Kidney capillary endothelial cell (primary cell): Measurements from ENCODE around the gene DRC7.
"Not testable (repeated sequence)": the region's sequence is repeated elsewhere in the genome, so short reads cannot be mapped to it uniquely, and the experiment has no call there.

Experiments used
- DNase-seq: peaks from one replicate; pipeline ENCODE4 v3.0.0-alpha.2; 2018; ENCODE audit warnings: low spot score

The DRC7 gene

DNA sequence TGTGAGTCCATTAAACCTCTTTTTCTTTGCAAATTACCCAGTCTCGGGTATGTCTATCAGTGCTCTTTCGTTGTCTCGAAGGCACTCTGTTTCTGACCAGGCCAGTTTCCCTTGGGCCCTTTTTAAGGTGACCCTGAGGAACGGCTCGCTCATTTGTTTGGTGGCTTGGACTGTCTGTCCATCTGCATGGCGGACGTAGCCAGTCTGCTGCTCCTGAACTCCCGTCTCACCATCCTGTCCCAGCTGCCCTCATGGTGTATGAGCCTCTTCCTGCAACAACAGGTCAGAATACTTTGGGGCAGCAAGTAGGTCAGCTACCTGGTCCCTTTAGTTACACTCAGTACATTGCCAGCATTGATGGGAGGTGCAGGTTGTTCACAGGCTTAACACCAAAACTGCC is 19.0 kb downstream of the DRC7 start:
- DNase-seq: no peak

DNA sequence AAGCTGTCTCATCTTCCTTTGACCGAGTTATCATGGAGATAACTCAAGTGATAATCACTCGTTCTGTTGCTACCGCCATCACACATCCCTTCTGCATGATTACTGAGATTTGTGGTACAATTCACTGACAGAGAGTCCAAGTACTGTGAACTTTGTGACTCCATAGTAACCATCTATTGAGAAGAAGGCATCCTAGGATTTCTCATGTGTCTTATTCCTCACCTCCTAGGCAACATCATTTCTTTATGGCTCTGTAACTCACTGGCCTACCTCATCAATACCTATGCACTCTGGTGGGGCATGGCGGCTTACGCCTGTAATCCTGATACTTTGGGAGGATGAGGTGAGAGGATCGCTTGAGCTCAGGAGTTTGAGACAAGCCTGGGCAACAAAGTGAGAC is 19.4 kb downstream of the DRC7 start:
- DNase-seq: no peak

DNA sequence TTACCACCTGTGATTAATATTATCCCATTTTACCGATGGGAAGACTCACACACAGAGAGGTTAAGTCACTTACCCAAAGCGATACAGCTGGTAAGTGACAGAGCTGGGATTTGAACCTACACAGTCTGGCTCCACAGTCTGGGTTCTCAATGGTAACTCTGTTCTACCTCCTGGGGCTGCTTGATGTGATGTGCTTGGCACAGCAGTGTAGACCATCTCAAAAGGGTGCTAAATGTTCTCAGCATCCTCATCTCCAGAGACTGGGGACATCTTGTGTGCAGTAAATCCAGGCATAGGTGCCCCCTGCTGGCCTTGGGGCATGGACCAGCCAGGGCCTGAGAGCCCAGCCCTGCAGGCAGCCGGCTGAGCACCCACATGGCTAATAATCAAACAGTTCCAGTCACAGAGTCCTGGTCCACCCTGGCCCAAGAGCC is 25.6 kb downstream of the DRC7 start:
- DNase-seq: peak; percentile 62

DNA sequence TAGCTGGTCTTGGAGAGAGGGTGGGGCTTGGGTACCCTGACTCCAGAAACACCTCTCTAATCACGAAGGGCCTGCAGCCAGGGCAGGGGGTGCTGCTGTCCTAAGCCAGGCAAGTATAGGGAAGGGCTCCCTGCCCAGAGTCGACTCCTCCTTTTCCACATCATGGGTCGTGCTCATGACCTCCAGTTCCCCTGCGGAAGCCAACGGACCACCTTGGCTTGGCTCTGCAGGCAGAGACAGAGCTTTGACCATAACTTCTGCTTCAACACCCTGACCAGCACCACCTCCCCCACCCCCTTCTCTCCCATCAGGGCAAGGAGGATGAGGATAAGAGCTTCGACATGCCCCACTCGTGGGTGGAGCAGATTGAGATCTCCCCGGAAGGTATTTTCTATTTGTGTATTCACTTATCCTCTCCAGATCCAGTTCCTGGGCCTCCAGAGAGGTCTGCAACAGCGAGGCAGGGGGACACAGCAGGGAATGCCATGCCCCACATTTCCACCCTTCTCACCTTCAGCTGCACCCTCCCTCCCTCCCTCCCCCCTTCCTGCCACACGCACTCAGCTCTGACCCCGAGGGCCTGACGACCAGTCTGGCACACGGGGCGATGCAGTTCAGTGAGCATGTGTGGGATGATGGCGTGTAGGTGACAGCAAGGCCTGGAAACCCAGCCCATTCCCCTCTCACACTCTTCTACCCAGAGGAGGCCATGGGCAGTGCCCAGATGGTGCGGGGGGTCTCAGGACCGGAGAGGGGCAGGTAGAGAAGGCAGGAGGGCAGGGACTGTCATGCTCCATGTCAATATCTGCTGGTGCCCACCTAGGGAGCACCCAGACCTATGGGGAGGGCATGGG is 27.0 kb downstream of the DRC7 start:
- DNase-seq: no peak

DNA sequence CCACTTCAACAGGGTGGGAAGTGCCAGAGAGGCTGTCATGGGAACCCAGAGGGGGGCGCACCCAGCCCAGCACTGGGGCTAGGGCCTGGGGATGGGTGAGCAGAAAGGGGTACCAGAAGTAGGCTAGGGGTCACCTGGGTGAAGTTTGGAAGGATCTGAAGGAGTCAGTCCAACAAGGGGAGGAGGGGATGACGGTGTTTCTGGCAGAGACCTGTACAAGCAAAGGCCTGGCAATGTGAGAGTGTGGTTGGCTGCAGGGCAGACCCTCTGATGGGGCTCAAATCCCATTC is 27.5 kb downstream of the DRC7 start:
- no peak for DNase-seq

DNA sequence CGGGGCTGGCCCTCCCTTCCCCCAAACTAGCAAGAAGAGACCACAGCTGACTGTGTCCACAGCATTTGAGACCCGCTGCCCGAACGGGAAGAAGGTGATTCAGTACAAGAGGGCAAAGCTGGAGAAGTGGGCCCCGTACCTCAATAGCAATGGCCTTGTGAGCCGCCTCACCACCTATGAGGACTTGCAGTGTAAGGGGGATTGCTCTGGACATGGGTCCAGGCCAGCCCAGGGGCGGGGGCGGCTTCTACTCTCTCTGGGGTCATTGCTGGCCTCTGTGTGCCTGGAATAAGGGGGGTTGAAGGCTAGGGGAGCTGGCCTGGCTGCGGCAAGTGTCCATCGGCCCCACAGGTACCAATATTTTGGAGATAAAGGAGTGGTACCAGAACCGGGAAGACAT is 28.0 kb downstream of the DRC7 start:
- no peak for DNase-seq

DNA sequence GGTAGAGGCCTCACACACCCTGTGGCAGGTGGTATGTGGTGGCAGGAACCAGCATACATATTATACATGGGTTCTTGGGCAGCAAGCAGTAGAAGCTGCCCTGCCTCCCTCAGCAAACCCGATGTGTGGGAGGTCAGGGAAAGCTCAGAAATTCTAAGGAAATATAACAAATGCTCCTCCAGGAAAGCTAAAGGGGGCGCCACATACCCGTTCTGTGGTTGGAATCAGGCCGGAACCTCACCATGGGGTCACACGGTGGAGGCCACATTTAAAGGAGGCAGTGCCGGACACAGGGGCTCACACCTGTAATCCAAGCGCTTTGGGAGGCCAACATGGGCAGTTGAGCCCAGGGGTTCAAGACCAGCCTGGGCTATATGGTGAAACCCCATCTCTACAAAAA is 28.6 kb downstream of the DRC7 start:
- peak; percentile 17 for DNase-seq

DNA sequence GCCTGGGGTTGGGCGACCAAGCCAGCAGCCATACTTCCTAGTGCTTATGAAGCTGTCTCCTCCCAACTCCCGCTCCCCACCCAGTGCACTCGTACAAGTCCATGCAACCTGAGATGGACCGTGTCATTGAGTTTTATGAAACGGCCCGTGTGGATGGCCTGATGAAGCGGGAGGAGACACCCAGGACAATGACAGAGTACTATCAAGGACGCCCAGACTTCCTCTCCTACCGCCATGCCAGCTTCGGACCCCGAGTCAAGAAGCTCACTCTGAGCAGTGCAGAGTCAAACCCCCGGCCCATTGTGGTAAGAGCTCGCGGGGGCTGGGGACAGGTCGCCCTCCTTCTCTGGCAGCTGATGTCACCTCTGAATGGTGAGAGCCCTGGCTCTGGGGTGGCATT is 29.9 kb downstream of the DRC7 start:
- DNase-seq: no peak

DNA sequence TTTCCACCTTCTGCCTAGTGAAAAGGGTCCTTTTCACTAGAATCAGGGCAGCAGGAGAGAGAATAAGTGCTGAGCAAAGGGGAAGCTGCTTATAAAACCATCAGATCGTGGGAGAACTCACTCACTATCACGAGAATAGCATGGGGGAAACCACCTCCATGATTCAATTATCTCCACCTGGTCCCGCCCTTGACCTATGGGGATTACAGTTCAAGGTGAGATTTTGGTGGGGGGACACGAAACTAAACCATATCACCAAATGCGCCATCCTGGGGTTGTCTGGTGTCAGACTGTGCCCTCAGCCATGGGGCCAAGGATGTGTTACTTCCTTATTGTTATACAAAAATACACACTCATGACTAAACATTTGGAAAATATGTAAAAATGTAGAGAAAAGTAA is 30.5 kb downstream of the DRC7 start:
- DNase-seq: no peak

DNA sequence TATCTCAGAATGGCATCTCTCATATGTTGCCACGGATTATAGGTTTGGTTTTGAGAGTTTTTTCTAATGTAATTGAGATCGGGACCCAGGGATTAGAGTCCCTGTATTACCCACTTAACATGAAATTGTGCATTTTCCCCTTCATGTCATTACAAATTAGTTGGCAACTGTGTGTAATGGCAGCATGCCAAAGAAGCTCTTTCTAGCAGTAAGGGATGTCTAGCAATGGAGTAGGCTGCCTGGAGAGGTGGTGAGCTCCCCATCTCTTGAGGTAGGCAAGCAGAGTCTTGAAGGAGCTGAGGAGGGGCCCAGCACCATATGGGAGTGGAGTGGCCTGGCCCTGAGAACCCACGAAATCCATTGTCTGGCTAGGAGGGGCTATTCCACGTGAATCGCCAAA is 30.9 kb downstream of the DRC7 start:
- DNase-seq: no peak

DNA sequence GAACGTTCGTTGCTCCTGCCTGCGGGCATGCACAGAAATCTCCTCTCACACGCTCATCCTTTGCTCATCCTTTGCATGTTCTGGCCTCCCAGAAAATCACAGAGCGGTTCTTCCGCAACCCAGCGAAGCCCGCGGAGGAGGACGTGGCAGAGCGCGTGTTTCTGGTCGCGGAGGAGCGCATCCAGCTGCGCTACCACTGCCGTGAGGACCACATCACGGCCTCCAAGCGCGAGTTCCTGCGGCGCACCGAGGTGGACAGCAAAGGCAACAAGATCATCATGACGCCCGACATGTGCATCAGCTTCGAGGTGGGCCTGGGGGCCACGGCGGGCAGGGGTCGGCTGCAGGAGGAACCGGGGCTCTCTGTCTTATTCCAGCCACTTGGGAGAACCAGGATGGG is 31.4 kb downstream of the DRC7 start:
- no peak for DNase-seq

DNA sequence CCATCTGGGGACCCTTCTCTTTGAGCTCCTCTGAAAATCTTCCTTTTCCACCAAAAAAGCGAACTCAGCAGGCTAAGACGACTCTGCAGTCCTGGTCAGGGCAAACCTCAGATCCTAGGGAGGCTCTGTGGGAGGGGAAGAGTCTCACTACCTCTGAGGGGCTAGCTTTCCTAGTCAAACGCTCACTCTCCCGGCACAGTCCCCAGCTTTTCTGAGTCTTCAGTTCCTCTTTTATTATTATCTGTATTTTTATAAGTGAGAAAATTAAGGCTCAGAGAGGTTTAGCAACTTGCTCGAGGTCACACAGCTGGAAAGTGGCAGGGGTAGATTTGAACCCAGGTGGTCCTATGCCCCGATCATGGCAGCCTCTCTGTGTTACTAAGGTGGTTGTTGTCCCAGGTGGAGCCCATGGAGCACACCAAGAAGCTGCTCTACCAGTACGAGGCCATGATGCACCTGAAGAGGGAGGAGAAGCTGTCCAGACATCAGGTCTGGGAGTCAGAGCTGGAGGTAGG is 31.9 kb downstream of the DRC7 start:
- DNase-seq: no peak

DNA sequence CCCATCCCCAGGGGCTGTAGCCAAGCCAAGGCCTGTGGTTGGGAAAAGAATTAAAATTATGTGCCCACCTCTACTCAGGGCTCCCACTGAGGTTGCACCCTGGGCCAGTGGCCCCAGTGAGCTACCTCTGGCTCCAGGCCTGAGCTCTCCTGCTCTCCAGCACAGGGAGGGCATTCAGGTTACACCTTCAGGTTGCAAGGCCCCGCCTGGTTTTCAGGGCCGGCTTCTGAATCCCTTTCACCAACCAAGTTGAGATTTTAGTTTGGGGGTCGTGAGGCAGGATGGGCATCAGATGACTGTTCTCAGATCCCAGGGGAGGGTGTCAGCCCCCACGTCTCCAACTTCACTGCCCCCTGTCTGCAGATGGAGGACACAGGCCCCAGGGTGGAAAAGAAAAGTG is 33.0 kb downstream of the DRC7 start:
- DNase-seq: no peak

DNA sequence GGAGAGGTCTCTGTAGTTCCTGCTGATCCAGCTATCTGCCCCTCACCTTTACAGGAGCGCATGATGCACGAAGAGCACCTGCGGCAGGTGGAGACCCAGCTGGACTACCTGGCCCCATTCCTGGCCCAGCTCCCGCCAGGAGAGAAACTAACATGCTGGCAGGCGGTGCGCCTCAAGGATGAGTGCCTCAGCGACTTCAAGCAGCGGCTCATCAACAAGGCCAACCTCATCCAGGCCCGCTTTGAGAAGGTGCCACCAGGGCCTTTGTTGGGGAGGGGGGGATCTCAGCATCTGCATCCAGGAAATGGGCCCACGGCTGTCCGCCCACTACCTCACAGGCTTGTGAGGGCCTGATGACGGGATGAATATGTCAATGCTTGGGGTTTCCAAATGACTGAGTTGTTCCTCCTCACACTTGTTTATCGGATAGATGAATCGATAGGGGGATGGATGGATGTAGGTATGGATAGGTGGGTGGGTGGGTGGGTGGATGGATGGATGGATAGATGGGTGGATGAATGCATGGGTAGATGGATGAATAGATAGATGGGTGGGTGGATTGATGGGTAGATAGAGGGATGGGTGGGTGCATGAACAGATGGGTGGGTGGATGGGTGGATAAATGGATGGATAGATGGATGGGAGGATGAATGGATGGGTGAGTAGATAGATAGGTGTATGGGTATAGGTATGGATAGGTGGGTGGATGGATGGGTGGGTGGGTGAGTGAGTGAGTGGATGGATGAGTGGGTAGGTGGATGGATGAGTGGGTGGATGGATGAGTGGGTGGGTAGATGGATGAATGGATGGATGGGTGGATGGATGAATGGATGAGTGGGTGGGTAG is 34.0 kb downstream of the DRC7 start:
- DNase-seq: no peak

DNA sequence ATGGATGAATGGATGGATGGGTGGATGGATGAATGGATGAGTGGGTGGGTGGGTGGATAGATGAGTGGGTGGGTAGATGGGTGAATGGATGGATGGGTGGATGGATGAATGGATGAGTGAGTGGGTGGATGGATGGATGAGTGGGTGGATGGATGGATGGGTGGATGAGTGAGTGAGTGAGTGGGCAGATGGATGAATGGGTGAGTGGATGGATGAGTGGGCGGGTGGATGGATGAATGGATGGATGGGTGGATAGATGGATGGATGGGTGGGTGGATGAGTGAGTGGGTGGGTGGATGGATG is 34.5 kb downstream of the DRC7 start:
- DNase-seq: no peak

DNA sequence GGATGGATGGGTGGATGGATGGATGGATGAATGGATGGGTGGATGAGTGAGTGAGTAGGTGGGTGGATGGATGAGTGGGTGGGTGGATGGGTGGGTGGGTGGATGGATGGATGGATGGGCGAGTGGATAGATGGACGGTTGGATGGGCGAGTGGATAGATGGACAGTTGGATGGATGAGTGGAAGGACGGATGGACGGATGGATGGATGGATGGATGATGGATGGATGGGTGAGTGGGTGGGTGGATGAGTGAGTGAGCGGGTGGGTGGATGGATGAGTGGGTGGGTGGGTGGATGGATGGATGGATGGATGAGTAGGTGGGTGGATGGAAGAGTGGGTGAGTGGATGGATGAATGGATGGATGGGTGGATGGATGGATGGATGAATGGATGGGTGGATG is 35.2 kb downstream of the DRC7 start:
- DNase-seq: not testable (repeated sequence)

DNA sequence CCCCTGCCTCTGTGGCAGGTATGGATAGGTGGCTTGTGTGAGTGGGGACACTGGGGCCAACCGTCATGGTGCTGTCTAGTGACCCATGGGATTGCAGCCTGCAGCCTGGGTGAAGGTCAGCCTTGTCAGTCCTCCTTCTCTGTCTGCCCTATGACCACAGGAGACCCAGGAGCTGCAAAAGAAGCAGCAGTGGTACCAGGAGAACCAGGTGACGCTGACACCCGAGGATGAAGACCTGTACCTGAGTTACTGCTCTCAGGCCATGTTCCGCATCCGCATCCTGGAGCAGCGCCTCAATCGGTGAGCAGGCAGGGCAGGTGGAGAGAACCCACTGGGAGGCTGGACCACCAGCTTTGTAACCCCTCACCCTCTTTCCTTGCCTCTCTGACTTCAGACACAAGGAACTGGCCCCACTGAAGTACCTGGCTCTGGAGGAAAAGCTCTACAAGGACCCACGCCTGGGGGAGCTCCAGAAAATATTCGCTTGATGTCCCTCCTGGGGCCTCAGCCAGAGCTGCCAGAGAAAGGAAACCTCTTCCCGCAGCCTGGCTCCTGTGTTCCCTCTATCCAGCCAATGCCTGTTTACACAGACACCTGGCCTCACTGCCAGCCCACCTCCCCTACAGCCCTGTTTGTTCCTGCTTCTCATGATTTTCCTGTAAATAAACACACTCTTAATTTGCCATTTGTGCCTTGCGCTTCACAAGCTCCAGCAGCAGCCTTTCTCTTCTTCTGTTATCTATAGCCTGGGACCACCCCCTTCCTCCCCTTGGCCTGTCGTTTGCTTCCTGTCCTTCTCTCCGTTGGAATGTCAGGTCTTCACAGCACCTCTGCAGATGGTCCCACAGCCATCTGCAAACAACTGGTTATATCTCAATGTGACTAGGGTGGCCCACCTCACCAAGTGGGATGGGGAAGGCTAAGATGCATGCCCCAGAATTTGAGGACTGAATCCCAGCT is 36.4 kb downstream of the DRC7 start:
- DNase-seq: no peak

DNA sequence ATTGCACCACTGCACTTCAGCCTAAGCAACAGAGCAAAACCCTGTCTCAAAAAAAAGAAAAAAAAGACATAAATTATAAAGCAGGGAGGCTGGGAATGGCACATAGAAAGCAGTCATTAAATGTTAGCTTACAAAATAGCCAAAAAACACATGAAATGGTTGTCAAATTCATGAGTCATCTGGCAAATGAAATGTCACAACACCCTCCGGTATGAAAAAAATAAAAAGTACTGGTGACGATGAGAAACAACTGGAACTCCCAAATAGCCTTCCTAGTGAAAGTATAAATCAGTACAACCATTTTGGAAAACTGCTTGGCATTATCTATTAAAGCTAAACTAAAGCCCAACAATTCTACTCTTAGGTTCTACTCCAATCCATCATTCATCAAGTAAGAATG is 37.4 kb downstream of the DRC7 start:
- DNase-seq: no peak

DNA sequence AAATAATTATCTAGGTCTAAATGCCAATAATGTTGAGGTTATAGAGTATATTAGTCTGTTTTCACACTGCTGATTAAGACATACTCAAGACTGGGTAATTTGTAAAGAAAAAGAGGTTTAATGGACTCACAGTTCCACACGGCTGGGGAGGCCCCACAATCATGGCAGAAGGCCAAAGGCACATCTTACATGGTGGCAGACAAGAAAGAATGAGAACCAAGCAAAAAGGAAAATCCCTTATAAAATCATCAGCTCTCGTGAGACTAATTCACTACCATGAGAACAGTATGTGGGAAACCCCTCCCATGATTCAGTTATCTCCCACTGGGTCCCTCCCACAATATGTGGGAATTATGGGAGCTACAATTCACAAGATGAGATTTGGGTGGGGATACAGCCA is 38.1 kb downstream of the DRC7 start:
- no peak for DNase-seq

DNA sequence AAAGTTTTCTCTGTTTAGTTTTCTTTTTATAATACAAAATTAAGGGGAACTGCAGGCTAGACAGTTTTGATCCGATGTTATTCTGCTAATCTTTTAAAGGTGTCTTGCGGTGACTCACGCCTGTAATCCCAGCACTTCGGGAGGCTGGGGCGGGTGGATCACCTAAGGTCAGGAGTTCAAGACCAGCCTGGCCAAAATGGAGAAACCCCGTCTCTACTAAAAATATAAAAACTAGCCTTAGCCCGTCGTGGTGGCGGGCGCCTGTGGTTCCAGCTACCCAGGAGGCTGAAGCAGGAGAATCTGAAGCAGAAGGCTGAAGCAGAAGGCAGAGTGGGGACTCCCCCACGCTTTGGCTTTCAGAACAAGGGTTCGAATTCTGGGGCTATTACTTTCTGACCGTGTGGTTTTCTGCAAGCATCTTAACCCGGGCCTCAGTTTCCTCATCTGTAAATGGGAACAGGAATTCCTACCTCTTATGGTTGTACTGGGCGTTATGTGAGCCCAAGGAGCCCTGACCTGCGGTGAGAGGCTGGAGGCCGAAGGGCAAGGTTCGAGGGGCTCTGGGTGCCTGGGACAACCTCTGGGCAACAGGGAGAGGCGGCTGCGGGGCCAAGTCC is 39.8 kb downstream of the DRC7 start:
- no peak for DNase-seq

DNA sequence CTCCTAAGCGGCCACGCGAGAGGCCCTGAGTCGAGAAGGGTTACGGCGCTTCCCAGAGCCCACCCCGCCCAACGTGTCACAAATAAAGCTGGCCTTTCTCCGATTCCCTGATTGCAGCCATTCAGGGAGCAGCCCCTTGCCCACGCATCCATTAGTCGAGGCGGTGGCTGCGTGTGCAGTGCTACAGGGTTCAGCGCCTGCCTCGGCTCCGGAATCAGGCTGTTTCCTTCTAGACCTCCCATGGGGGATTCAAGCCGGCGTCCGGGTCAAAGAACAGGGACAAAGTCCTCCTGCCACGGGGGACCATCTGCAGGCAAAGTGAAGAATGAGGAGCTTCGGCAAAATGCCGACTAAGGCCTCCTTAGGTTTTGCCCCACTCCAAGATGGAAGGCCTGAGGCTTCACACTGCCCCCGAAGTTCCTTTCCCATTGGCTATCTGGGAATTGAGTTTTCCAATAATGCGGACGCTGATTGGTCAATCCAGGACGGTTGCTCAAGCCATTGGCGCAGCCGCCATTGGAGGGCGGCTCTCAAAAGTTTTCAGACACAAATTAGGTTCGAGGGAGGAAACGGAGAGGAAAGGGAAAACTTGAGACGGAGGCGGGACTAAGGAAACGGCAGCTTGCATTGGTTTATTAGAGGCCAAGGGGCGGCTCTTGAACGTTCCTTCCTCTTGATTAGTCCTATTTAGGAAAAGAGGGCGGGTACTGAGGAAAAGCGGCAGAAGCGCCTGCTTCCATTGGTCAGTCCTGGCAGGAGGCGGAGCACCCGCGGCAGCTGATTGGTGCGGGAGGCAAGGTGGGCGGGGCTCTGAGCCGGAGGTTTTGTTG is 40.5 kb downstream of the DRC7 start:
- peak; percentile 99 for DNase-seq
